ENCODE results near the gene TJP1. TPM values are rescaled to one million over a fixed set of nuclear protein-coding genes. Genes with fewer than 3 reads are reported as not detected.
"Not testable (repeated sequence)": the region's sequence is repeated elsewhere in the genome, so short reads cannot be mapped to it uniquely, and the experiment has no call there.

Gene TJP1
- total RNA-seq, 1 donor from 2014 or later: 172 TPM

DNA sequence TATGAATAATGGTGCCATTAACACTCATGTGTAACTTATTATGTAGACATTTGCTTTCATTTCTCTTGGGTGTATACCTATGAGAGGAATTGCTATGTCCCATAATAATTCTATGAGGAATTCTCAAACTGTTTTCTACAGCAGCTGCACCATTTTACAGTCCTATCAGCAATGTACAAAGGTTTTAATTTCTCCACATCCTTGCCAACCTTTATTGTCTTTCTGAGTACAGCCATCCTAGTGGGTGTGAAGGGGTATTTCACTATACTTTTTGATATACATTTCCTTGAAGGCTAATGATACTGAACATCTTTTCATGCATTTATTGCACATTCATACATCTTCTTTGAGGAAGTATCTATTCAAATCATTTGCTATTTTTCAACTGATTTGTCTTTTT, 34.5 kb downstream of the TJP1 start:
- peaks cover 29% of the 10 kb centered on the region for H3K36me3 Mint-ChIP-seq (ENCODE audit: insufficient read depth)
- H3K27ac Mint-ChIP-seq: no peak overlapping the region

DNA sequence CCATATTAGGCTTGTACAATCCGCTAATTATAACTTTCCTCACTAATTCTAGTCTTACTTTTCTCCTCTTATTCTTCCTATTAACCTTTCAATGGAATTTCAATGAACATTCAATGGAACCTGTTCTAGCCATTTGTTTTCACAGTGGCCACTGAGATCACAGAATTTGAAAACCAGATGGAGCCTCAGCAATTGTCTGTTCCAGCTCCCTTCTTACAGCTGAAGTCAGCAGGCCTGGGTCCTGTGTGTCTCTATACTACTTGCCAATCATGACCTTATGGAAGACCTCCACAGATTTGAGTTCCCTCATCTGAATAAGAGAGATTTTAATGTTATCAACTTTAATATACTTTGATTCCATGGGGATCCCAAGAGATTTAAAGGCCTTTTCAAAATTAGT, 36.6 kb downstream of the TJP1 start:
- no peak for DNase-seq (ENCODE audit: low spot score, unreplicated experiment)
- Mint-ChIP-seq H3K4me1 (ENCODE audit: low read depth) (no peaks in the 10 kb centered on the region), H3K27ac (peak overlapping the region; percentile 82), H3K4me3 (ENCODE audit: low read depth) (no peak overlapping the region), H3K27me3 (no peaks in the 10 kb centered on the region), H3K36me3 (ENCODE audit: insufficient read depth) (peaks cover 41% of the 10 kb centered on the region), H3K9me3 (ENCODE audit: low read depth) (peaks cover 25% of the 10 kb centered on the region)
- TF ChIP-seq, protein P1, sequence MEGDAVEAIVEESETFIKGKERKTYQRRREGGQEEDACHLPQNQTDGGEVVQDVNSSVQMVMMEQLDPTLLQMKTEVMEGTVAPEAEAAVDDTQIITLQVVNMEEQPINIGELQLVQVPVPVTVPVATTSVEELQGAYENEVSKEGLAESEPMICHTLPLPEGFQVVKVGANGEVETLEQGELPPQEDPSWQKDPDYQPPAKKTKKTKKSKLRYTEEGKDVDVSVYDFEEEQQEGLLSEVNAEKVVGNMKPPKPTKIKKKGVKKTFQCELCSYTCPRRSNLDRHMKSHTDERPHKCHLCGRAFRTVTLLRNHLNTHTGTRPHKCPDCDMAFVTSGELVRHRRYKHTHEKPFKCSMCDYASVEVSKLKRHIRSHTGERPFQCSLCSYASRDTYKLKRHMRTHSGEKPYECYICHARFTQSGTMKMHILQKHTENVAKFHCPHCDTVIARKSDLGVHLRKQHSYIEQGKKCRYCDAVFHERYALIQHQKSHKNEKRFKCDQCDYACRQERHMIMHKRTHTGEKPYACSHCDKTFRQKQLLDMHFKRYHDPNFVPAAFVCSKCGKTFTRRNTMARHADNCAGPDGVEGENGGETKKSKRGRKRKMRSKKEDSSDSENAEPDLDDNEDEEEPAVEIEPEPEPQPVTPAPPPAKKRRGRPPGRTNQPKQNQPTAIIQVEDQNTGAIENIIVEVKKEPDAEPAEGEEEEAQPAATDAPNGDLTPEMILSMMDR (IDR thresholded peaks at IDR 0.05; ENCODE audit: unreplicated experiment): no peak

More for the DNA sequence above, 34.5 kb downstream of the TJP1 start:
- TF ChIP-seq, protein P1 (IDR thresholded peaks at IDR 0.05; ENCODE audit: unreplicated experiment): no peak
- no peaks in the 10 kb centered on the region for H3K27me3 Mint-ChIP-seq
- peaks cover 10% of the 10 kb centered on the region for H3K9me3 Mint-ChIP-seq (ENCODE audit: low read depth)
- H3K4me1 Mint-ChIP-seq (ENCODE audit: low read depth): no peaks in the 10 kb centered on the region
- DNase-seq (ENCODE audit: low spot score, unreplicated experiment): no peak
- no peak overlapping the region for H3K4me3 Mint-ChIP-seq (ENCODE audit: low read depth)

DNA sequence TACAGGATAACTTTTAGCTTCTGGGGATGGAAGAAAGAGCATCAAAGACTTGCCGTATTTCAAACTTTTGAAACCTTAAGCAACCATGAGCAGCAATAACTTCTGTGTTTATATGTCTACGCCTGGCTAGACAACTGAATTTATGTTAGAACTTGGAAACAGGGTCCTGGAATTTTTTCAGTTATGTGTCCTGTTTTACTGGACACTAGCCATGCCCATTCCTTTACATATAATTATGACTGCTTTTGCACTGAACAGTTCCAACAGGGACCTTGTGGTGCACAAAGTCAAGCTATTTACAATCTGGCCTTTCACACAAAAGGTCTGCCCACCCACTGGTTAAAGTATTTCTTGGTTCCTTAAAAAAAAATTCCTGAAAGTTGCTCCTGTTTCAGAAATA, 37.1 kb downstream of the TJP1 start:
- Mint-ChIP-seq H3K27ac (peak overlapping the region; percentile 82), H3K4me1 (ENCODE audit: low read depth) (no peaks in the 10 kb centered on the region), H3K4me3 (ENCODE audit: low read depth) (no peak overlapping the region), H3K27me3 (no peaks in the 10 kb centered on the region), H3K9me3 (ENCODE audit: low read depth) (peaks cover 30% of the 10 kb centered on the region), H3K36me3 (ENCODE audit: insufficient read depth) (peaks cover 46% of the 10 kb centered on the region)
- TF ChIP-seq, protein P1 (IDR thresholded peaks at IDR 0.05; ENCODE audit: unreplicated experiment): no peak
- no peak for DNase-seq (ENCODE audit: low spot score, unreplicated experiment)

DNA sequence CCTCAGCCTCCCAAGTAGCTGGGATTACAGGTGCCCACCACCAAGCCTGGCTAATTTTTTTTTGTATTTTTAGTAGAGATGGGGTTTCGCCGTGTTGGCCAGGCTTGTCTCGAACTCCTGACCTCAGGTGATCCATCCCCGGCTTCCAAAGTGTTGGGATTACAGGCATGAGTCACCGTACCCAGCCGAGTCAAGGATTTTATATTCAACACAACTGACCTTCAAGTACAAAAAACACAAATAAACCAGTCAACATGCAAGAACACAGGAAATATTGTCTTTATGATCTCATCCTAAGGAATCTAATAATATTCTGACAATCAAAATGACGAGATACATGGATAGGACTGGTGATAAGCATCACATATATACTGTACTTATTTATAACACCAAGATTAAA, 37.9 kb downstream of the TJP1 start:
- DNase-seq (ENCODE audit: low spot score, unreplicated experiment): no peak
- TF ChIP-seq, protein P1 (IDR thresholded peaks at IDR 0.05; ENCODE audit: unreplicated experiment): no peak
- Mint-ChIP-seq H3K4me3 (ENCODE audit: low read depth) (no peak overlapping the region), H3K27ac (no peak overlapping the region), H3K9me3 (ENCODE audit: low read depth) (peaks cover 36% of the 10 kb centered on the region), H3K4me1 (ENCODE audit: low read depth) (no peaks in the 10 kb centered on the region), H3K36me3 (ENCODE audit: insufficient read depth) (peaks cover 51% of the 10 kb centered on the region), H3K27me3 (no peaks in the 10 kb centered on the region)

DNA sequence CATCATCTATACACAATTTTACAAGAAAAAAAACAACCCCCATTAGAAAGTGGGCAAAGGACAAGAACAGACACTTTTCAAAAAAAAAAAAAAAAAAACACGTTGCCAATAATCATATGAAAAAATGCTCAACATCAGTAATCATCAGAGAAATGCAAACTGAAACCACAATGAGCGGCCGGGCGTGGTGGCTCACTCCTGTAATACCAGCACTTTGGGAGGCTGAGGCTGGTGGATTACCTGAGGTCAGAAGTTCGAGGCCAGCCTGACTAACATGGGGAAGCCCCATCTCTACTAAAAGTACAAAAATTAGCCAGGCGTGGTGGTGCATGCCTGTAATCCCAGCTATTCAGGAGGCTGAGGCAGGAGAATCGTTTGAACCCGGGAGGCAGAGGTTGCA, 39.5 kb downstream of the TJP1 start:
- Mint-ChIP-seq H3K36me3 (ENCODE audit: insufficient read depth) (peaks cover 56% of the 10 kb centered on the region), H3K9me3 (ENCODE audit: low read depth) (peaks cover 37% of the 10 kb centered on the region)
- not testable (repeated sequence) for H3K27ac Mint-ChIP-seq; H3K27me3 Mint-ChIP-seq; H3K4me3 Mint-ChIP-seq (ENCODE audit: low read depth); DNase-seq (ENCODE audit: low spot score, unreplicated experiment); H3K4me1 Mint-ChIP-seq (ENCODE audit: low read depth)

DNA sequence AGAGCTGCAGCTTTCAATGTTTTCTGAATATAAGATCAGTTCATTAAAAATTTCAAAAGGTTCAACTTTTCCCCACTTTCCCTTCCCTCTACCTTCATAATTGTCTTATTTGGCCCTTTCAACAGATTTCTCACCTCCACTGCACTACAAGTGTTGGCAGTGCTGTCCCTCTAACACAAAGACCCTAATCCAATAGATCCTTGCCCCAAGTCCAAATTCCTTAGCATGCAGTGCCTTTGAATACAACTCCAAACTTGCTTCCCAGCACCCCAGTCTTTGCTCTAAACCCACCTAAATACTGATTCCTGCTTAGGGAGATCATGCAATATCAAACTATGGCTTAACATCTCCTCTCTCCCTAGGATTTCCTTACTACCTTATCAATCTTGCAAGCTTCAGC, 43.9 kb downstream of the TJP1 start:
- TF ChIP-seq, protein P1 (IDR thresholded peaks at IDR 0.05; ENCODE audit: unreplicated experiment): no peak
- peaks cover 41% of the 10 kb centered on the region for H3K36me3 Mint-ChIP-seq (ENCODE audit: insufficient read depth)
- H3K4me3 Mint-ChIP-seq (ENCODE audit: low read depth): no peak overlapping the region
- H3K4me1 Mint-ChIP-seq (ENCODE audit: low read depth): peaks cover 26% of the 10 kb centered on the region
- peaks cover 35% of the 10 kb centered on the region for H3K9me3 Mint-ChIP-seq (ENCODE audit: low read depth)
- DNase-seq (ENCODE audit: low spot score, unreplicated experiment): no peak
- H3K27me3 Mint-ChIP-seq: no peaks in the 10 kb centered on the region
- H3K27ac Mint-ChIP-seq: peak overlapping the region; percentile 71
